Spleen (tissue), 11 donors: ENCODE results near the gene C3orf20. TPM values are rescaled to one million over a fixed set of nuclear protein-coding genes. Genes with fewer than 3 reads are reported as not detected.
A peak's percentile ranks its signal among the peaks of the same experiment; 100 is the strongest.
"Not testable (repeated sequence)": the region's sequence is repeated elsewhere in the genome, so short reads cannot be mapped to it uniquely, and the experiment has no call there.

ENCODE experiments used
- DNase-seq: peaks from one replicate; pipeline ENCODE4 v3.0.0-alpha.2; 2020
- H3K27ac ChIP-seq, 8 donors: fragments of 200-600 bp; sonication (generic) in 7 of 8; 1 replicate in 4 of 8; 2 replicates in 4 of 8; pipeline versions ENCODE4 v1.5.0 to v1.8.0; 2016 to 2021; ENCODE audit warnings: inconsistent platforms in 4 of 8, mild to moderate bottlenecking in 4 of 8, moderate library complexity in 1 of 8
- H3K27me3 ChIP-seq, 7 donors: fragments of 200-600 bp; sonication (generic) in 6 of 7; replicated peaks in 1 of 7; 1 replicate in 4 of 7; 2 replicates in 3 of 7; pipeline versions ENCODE4 v1.5.0 to v1.8.0; 2016 to 2021; ENCODE audit warnings: inconsistent platforms in 3 of 7, mild to moderate bottlenecking in 1 of 7
- H3K36me3 ChIP-seq, 6 donors: fragments of 200-600 bp; sonication (generic) in 5 of 6; 1 replicate in 4 of 6; 2 replicates in 2 of 6; pipeline versions ENCODE4 v1.5.0 to v1.8.0; 2016 to 2021; ENCODE audit warnings: inconsistent platforms in 2 of 6
- H3K4me1 ChIP-seq, 6 donors: fragments of 200-600 bp; sonication (generic) in 5 of 6; 1 replicate in 3 of 6; 2 replicates in 3 of 6; pipeline versions ENCODE4 v1.5.0 to v1.8.0; 2016 to 2021; ENCODE audit warnings: inconsistent platforms in 3 of 6
- H3K4me3 ChIP-seq, 8 donors: fragments of 200-600 bp; sonication (generic) in 7 of 8; 1 replicate in 4 of 8; 2 replicates in 4 of 8; pipeline versions ENCODE4 v1.5.0 to v1.8.0; 2016 to 2021; ENCODE audit warnings: inconsistent platforms in 4 of 8, mild to moderate bottlenecking in 4 of 8, moderate library complexity in 2 of 8
- H3K9me3 ChIP-seq, 8 donors: fragments of 200-600 bp; sonication (generic) in 7 of 8; 1 replicate in 4 of 8; 2 replicates in 4 of 8; pipeline versions ENCODE4 v1.5.0 to v1.8.0; 2016 to 2021; ENCODE audit warnings: inconsistent platforms in 4 of 8
- POLR2A ChIP-seq, 3 donors: fragments of 450-650 bp; IDR thresholded peaks; one replicate each; pipeline ENCODE4 v1.5.1; 2017; ENCODE audit warnings: antibody characterized with exemption in 3 of 3, mild to moderate bottlenecking in 1 of 3
- POLR2AphosphoS5 ChIP-seq, 3 donors: sonication (generic); formaldehyde crosslinking; IDR thresholded peaks; one replicate each; pipeline ENCODE4 v1.5.1; 2017; ENCODE audit warnings: antibody characterized with exemption in 3 of 3
- WGBS, 5 donors: extraction: QIAGEN DNeasy Blood & Tissue Kit in 3 of 5; methylation state at CpG; one replicate each; pipeline versions ENCODE4 v1.1.5 to v1.1.7; 2013 to 2018; 5-methylcytosine and 5-hydroxymethylcytosine counted together
- intact Hi-C: fragments of 100-400 bp; cut with DNase I; formaldehyde crosslinking; loops from one replicate; pipeline ENCODE4 v1.15.0; 2023; ENCODE audit warnings: low total_unique reads
- polyA plus RNA-seq, 3 donors: library from polyadenylated mRNA; stranded (reverse); fragments of 200-250 nt; gene quantifications; one replicate each; pipeline ENCODE4 v1.2.1, GENCODE V29; 2013
- total RNA-seq, 7 donors: library from RNA; depleted of rRNA in 3 of 7; stranded (reverse); fragments of >200 nt in 3 of 7; fragmentation: NEBNext Ultra II Directional in 4 of 7; extraction: Animal tissue kit (Norgen Biotek cat#: 25700) in 4 of 7; gene quantifications; one replicate each; pipeline versions ENCODE4 v1.1.0 to v1.2.1, GENCODE V29; 2016 to 2021
- TF ChIP-seq, protein P1 (sequence below), 11 experiments: fragments of 200-600 bp in 7 of 11; fragments of 450-650 bp in 4 of 11; sonication (generic) in 4 of 11; IDR thresholded peaks in 8 of 11; conservative IDR thresholded peaks in 3 of 11; 1 replicate in 7 of 11; 2 replicates in 4 of 11; pipeline versions ENCODE4 v1.4.0 to v1.8.0; 2016 to 2021; ENCODE audit warnings: antibody characterized with exemption in 11 of 11, inconsistent platforms in 4 of 11, mild to moderate bottlenecking in 1 of 11
- donor health status: healthy with polysubstance abuse.
- donor health status: DM: no; HTN: no; CAD: no; lungs with moderate emphysema.
- donor health status: DM: no; HTN: no; CAD: no.
- donor health status: Bipolar disorder and iron deficiency.
- donor health status: healthy.
- donor health status: DM: no; HTN: no; CAD: no.
- donor health status: DM: yes; HTN: yes; CAD: no.

The C3orf20 gene
- total and polyA plus RNA-seq, 10 donors, result 0.17 to 1.1 (median 0.30) TPM; not detected in 3

DNA sequence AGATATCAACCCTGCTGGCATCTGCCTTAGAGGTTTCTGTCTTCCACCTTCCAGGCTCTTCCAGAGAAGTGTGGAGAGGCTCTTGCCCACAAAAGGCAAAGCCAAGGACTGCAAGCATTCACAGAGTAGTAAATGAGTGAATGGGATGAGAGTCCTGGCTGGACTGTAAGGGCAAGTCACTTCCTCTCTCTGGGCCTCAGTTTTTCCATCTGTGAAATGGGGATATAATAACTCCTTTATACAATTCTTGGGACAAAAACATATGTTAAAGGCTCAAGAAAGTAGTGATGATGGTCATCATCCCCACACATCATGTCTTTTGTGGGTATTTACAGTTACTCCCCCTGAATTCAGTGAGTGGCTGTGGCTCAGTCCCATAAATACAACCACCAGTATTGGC lies 133.1 kb downstream of the C3orf20 start:
- Histone ChIP-seq H3K9me3 (no peaks in the 10 kb centered on the region), H3K4me1 (peaks cover 5 to 75% (median 39%) of the 10 kb centered on the region in 6 donors), H3K27me3 (peaks cover 0 to 69% (median 14%) of the 10 kb centered on the region in 7 donors), H3K27ac (no peak overlapping the region), H3K4me3 (no peak overlapping the region), H3K36me3 (no peaks in the 10 kb centered on the region)
- intact Hi-C loops, result no loop called here
- TF ChIP-seq POLR2AphosphoS5 (IDR thresholded peaks at IDR 0.05), result no peak
- TF ChIP-seq, protein P1, sequence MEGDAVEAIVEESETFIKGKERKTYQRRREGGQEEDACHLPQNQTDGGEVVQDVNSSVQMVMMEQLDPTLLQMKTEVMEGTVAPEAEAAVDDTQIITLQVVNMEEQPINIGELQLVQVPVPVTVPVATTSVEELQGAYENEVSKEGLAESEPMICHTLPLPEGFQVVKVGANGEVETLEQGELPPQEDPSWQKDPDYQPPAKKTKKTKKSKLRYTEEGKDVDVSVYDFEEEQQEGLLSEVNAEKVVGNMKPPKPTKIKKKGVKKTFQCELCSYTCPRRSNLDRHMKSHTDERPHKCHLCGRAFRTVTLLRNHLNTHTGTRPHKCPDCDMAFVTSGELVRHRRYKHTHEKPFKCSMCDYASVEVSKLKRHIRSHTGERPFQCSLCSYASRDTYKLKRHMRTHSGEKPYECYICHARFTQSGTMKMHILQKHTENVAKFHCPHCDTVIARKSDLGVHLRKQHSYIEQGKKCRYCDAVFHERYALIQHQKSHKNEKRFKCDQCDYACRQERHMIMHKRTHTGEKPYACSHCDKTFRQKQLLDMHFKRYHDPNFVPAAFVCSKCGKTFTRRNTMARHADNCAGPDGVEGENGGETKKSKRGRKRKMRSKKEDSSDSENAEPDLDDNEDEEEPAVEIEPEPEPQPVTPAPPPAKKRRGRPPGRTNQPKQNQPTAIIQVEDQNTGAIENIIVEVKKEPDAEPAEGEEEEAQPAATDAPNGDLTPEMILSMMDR (IDR thresholded peaks at IDR 0.05 in 8 of 11, conservative IDR thresholded peaks at IDR 0.05 in 3 of 11), result no peak
- DNase-seq, result no peak

DNA sequence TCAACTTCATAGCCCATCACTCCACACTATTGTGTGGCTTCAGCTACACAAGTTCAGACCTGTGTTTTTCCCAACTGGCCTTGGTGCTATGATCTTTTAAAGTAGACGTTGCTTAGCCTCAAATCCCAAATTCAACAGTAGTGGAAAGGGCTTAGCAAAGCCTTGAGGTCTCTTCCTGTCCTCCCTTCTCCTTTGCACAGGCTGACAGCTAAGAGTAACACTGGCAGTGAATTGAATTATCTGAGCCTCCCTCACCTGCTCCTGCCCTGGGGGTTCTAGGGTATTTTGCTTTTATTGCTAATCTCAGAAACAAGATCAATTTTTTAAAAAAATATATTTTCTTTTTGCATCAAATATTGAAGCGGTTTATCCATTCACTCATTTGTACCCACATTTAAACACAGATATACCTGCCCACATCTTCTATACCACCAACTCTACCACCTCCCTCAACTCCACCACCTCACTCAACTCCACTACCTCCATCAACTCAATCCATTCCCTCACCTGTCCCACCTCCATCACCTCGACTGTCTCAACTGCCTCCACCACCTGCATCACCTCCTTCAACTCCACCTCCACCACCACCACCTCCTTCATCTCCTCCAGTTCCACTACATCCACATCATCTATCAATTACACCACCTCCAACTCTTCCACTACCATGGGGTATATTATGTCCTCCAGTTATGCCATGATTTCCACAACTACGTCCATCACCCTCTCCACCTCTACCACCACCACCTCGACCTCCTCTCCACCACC lies 133.7 kb downstream of the C3orf20 start:
- peaks cover 0 to 76% (median 14%) of the 10 kb centered on the region in 7 donors for H3K27me3 ChIP-seq
- WGBS, 5 donors, result 78 to 84% (median 81%) methylated on average over 5 of the region's 5 CpGs
- H3K9me3 ChIP-seq, result no peaks in the 10 kb centered on the region
- TF ChIP-seq POLR2AphosphoS5 (IDR thresholded peaks at IDR 0.05), result no peak
- DNase-seq, result no peak
- H3K4me3 ChIP-seq, result no peak overlapping the region
- peaks cover 5 to 73% (median 40%) of the 10 kb centered on the region in 6 donors for H3K4me1 ChIP-seq
- H3K27ac ChIP-seq, result no peak overlapping the region
- intact Hi-C loops, result no loop called here
- H3K36me3 ChIP-seq, result no peaks in the 10 kb centered on the region

DNA sequence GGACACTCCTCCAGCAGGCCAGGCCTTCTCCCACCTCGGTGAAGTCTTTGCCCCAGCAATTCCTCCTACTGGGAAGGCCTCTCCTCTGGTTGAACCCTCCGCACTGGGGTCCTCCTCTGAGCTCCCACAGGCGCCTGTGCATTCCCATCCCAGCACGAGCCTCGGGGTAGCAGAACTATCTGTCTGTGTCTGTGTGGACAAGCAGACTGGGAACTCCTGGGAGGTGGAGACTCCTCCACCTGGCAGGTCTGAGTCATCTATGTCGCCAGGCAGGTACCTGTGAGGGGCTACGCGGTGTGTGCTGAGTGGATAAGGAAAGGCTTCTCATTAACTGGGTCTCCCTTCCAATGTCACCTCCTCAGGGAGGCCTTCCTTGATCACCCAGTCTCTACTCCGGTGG lies 134.7 kb downstream of the C3orf20 start:
- peak overlapping the region; percentile 27 to 86 (median 78) for H3K27ac ChIP-seq
- H3K27me3 ChIP-seq, result peaks cover 0 to 78% (median 17%) of the 10 kb centered on the region in 7 donors
- H3K36me3 ChIP-seq, H3K9me3 ChIP-seq, intact Hi-C loops: not testable (repeated sequence)
- WGBS, 5 donors, result 79 to 90% (median 86%) methylated on average over 6 to 9 of the region's 9 CpGs
- H3K4me1 ChIP-seq, result peaks cover 5 to 73% (median 44%) of the 10 kb centered on the region in 6 donors
- DNase-seq, result peak; percentile 59
- peak overlapping the region in 5 of 8 donors; percentile 18 to 77 (median 32) for H3K4me3 ChIP-seq

DNA sequence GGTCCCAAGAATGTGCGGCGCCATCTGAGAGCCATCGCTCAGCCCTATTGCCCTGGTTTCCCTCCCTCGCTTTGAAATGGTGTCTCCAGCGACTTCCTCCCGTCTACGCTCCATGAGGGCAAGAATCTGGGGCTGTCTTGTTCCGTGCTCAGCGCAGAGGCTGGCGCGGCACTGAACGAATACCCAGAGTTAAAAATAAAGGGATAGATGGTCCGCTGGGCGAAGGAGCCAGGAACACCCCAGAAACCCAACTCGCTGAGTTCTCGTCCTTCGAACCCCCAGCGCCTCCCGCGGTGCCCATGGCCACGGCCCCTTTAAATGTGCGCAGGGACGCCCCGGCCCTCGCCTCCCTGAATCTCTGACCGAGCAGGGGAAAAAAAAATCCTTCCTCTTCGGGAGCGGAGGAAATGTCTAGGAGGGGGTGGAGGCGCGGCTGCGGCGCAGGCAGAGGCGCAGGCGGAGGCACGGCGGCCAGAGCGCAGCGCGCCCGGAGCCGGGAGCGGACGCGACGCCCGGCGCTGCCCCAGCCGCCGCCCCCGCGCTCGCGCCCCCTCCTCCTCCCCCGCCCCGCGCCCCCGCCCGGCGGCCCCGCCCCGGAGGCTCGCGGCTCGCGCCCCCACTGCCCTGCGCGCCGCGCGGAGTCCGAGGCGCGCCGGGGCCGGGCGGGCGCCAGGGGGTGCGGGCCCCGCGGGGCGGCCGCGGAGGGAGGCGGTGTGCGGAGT lies 135.3 kb downstream of the C3orf20 start:
- Histone ChIP-seq H3K27ac (peak overlapping the region; percentile 27 to 90 (median 84)), H3K36me3 (no peaks in the 10 kb centered on the region), H3K4me1 (peaks cover 0 to 73% (median 42%) of the 10 kb centered on the region in 6 donors), H3K27me3 (peaks cover 0 to 77% (median 17%) of the 10 kb centered on the region in 7 donors), H3K4me3 (peak overlapping the region in 7 of 8 donors; percentile 52 to 77 (median 58)), H3K9me3 (no peaks in the 10 kb centered on the region)
- 7 to 25% (median 12%) methylated on average over 25 to 84 of the region's 85 CpGs for WGBS, 5 donors
- intact Hi-C loops, result no loop called here
- TF ChIP-seq POLR2A (IDR thresholded peaks at IDR 0.05), result peak in 1 of 3 donors; percentile 12
- TF ChIP-seq POLR2AphosphoS5 (IDR thresholded peaks at IDR 0.05), result peak; percentile 70 to 80 (median 72)
- TF ChIP-seq, protein P1 (IDR thresholded peaks at IDR 0.05 in 8 of 11, conservative IDR thresholded peaks at IDR 0.05 in 3 of 11), result no peak
- peak; percentile 79 for DNase-seq
